Measurements from ENCODE around the gene KCNC3.

DNA sequence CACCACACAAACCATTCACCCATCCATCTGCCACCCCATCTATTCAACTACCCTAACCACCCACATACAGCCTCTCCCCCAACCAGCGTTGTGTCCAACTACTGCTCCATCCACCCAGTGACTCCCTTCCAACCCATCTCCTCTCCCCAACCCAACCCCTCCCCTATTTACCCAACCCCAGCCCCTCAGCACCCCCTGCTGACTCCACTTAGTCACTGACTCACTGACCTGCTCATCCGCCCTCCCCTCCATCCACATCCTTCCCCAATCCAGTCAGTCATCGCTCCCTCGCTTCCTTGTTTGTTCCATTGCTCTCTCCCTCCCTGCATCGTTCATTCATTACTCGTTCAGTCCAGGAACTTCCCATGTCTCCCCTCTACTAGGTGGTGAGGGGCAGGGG is 39.2 kb downstream of the KCNC3 start:
- TF ChIP-seq, protein P1, sequence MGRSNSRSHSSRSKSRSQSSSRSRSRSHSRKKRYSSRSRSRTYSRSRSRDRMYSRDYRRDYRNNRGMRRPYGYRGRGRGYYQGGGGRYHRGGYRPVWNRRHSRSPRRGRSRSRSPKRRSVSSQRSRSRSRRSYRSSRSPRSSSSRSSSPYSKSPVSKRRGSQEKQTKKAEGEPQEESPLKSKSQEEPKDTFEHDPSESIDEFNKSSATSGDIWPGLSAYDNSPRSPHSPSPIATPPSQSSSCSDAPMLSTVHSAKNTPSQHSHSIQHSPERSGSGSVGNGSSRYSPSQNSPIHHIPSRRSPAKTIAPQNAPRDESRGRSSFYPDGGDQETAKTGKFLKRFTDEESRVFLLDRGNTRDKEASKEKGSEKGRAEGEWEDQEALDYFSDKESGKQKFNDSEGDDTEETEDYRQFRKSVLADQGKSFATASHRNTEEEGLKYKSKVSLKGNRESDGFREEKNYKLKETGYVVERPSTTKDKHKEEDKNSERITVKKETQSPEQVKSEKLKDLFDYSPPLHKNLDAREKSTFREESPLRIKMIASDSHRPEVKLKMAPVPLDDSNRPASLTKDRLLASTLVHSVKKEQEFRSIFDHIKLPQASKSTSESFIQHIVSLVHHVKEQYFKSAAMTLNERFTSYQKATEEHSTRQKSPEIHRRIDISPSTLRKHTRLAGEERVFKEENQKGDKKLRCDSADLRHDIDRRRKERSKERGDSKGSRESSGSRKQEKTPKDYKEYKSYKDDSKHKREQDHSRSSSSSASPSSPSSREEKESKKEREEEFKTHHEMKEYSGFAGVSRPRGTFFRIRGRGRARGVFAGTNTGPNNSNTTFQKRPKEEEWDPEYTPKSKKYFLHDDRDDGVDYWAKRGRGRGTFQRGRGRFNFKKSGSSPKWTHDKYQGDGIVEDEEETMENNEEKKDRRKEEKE (IDR thresholded peaks at IDR 0.05), result no peak
- TF ChIP-seq, protein P2, sequence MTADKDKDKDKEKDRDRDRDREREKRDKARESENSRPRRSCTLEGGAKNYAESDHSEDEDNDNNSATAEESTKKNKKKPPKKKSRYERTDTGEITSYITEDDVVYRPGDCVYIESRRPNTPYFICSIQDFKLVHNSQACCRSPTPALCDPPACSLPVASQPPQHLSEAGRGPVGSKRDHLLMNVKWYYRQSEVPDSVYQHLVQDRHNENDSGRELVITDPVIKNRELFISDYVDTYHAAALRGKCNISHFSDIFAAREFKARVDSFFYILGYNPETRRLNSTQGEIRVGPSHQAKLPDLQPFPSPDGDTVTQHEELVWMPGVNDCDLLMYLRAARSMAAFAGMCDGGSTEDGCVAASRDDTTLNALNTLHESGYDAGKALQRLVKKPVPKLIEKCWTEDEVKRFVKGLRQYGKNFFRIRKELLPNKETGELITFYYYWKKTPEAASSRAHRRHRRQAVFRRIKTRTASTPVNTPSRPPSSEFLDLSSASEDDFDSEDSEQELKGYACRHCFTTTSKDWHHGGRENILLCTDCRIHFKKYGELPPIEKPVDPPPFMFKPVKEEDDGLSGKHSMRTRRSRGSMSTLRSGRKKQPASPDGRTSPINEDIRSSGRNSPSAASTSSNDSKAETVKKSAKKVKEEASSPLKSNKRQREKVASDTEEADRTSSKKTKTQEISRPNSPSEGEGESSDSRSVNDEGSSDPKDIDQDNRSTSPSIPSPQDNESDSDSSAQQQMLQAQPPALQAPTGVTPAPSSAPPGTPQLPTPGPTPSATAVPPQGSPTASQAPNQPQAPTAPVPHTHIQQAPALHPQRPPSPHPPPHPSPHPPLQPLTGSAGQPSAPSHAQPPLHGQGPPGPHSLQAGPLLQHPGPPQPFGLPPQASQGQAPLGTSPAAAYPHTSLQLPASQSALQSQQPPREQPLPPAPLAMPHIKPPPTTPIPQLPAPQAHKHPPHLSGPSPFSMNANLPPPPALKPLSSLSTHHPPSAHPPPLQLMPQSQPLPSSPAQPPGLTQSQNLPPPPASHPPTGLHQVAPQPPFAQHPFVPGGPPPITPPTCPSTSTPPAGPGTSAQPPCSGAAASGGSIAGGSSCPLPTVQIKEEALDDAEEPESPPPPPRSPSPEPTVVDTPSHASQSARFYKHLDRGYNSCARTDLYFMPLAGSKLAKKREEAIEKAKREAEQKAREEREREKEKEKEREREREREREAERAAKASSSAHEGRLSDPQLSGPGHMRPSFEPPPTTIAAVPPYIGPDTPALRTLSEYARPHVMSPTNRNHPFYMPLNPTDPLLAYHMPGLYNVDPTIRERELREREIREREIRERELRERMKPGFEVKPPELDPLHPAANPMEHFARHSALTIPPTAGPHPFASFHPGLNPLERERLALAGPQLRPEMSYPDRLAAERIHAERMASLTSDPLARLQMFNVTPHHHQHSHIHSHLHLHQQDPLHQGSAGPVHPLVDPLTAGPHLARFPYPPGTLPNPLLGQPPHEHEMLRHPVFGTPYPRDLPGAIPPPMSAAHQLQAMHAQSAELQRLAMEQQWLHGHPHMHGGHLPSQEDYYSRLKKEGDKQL (CRISPR knock-in tag; IDR thresholded peaks at IDR 0.05; ENCODE audit: low read depth), result no peak
- no peak for TF ChIP-seq KDM2A (CRISPR knock-in tag; IDR thresholded peaks at IDR 0.05; ENCODE audit: borderline replicate concordance, low read depth)
- TF ChIP-seq CEBPB (IDR thresholded peaks at IDR 0.05; ENCODE audit: borderline replicate concordance, low read depth, low read length), result no peak
- TF ChIP-seq MAF1 (CRISPR knock-in tag; IDR thresholded peaks at IDR 0.05; ENCODE audit: borderline replicate concordance), result no peak
- no peak for TF ChIP-seq GABPA (IDR thresholded peaks at IDR 0.05; ENCODE audit: low read depth, low read length)
- TF ChIP-seq GABPA (CRISPR knock-in tag; IDR thresholded peaks at IDR 0.05; ENCODE audit: low read depth), result no peak
- TF ChIP-seq ZEB1 (IDR thresholded peaks at IDR 0.05; ENCODE audit: insufficient replicate concordance, low read depth), result no peak
- TF ChIP-seq ARHGAP35 (CRISPR knock-in tag; IDR thresholded peaks at IDR 0.05; ENCODE audit: borderline replicate concordance), result no peak
- TF ChIP-seq HOXD1 (CRISPR knock-in tag; IDR thresholded peaks at IDR 0.05), result no peak
- TF ChIP-seq, protein P3, sequence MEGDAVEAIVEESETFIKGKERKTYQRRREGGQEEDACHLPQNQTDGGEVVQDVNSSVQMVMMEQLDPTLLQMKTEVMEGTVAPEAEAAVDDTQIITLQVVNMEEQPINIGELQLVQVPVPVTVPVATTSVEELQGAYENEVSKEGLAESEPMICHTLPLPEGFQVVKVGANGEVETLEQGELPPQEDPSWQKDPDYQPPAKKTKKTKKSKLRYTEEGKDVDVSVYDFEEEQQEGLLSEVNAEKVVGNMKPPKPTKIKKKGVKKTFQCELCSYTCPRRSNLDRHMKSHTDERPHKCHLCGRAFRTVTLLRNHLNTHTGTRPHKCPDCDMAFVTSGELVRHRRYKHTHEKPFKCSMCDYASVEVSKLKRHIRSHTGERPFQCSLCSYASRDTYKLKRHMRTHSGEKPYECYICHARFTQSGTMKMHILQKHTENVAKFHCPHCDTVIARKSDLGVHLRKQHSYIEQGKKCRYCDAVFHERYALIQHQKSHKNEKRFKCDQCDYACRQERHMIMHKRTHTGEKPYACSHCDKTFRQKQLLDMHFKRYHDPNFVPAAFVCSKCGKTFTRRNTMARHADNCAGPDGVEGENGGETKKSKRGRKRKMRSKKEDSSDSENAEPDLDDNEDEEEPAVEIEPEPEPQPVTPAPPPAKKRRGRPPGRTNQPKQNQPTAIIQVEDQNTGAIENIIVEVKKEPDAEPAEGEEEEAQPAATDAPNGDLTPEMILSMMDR (CRISPR knock-in tag; IDR thresholded peaks at IDR 0.05), result peak; percentile 32; the same call in 1 of the 2 replicates
- no peak for TF ChIP-seq TOE1 (CRISPR knock-in tag; IDR thresholded peaks at IDR 0.05)
- TF ChIP-seq, protein P4, sequence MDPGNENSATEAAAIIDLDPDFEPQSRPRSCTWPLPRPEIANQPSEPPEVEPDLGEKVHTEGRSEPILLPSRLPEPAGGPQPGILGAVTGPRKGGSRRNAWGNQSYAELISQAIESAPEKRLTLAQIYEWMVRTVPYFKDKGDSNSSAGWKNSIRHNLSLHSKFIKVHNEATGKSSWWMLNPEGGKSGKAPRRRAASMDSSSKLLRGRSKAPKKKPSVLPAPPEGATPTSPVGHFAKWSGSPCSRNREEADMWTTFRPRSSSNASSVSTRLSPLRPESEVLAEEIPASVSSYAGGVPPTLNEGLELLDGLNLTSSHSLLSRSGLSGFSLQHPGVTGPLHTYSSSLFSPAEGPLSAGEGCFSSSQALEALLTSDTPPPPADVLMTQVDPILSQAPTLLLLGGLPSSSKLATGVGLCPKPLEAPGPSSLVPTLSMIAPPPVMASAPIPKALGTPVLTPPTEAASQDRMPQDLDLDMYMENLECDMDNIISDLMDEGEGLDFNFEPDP (CRISPR knock-in tag; conservative IDR thresholded peaks at IDR 0.05), result no peak
- TF ChIP-seq CBFB (CRISPR knock-in tag; IDR thresholded peaks at IDR 0.05), result no peak

Measured in HepG2 (cell line).